Smooth muscle cell (in vitro differentiated cells): Measurements from ENCODE around the gene CUL3. TPM values are rescaled to one million over a fixed set of nuclear protein-coding genes. Genes with fewer than 3 reads are reported as not detected.
A peak's percentile ranks its signal among the peaks of the same experiment; 100 is the strongest.

Source experiments
- DNase-seq: peaks from one replicate; lab custom pipeline; 2025; ENCODE audit not compliant: unreplicated experiment; lab: John Stamatoyannopoulos, UW
- H2AFZ ChIP-seq: fragments of 200-600 bp; sonication (generic); 2 replicates; pipeline ENCODE4 v1.6.0; 2016; ENCODE audit warnings: antibody characterized with exemption, low read depth, mild to moderate bottlenecking
- H3F3A ChIP-seq: fragments of 200-600 bp; sonication (generic); 2 replicates; pipeline ENCODE4 v1.6.0; 2017; ENCODE audit warnings: antibody characterized with exemption, low read depth
- H3K27ac ChIP-seq: fragments of 200-600 bp; sonication (generic); 2 replicates; pipeline ENCODE4 v1.5.1; 2016; ENCODE audit warnings: low read depth, mild to moderate bottlenecking
- H3K27me3 ChIP-seq: fragments of 200-600 bp; sonication (generic); 2 replicates; pipeline ENCODE4 v1.6.1; 2016; ENCODE audit warnings: low read depth, mild to moderate bottlenecking
- H3K36me3 ChIP-seq: fragments of 200-600 bp; sonication (generic); 2 replicates; pipeline ENCODE4 v1.5.1; 2016; ENCODE audit warnings: low read depth
- H3K4me1 ChIP-seq: fragments of 200-600 bp; sonication (generic); 2 replicates; pipeline ENCODE4 v1.5.1; 2016; ENCODE audit warnings: low read depth
- H3K4me2 ChIP-seq: fragments of 200-600 bp; sonication (generic); 2 replicates; pipeline ENCODE4 v1.6.0; 2016; ENCODE audit warnings: mild to moderate bottlenecking
- H3K4me3 ChIP-seq: fragments of 200-600 bp; sonication (generic); 2 replicates; pipeline ENCODE4 v1.5.1; 2016; ENCODE audit warnings: mild to moderate bottlenecking
- H3K79me2 ChIP-seq: fragments of 200-600 bp; sonication (generic); 2 replicates; pipeline ENCODE4 v1.6.0; 2016; ENCODE audit warnings: low read depth, mild to moderate bottlenecking
- H3K9ac ChIP-seq: fragments of 200-600 bp; sonication (generic); 2 replicates; pipeline ENCODE4 v1.6.0; 2016; ENCODE audit warnings: low read depth
- H3K9me3 ChIP-seq: fragments of 200-600 bp; sonication (generic); replicated peaks from 2 replicates; pipeline ENCODE4 v1.5.1; 2016; ENCODE audit warnings: low read depth
- H4K20me1 ChIP-seq: fragments of 200-600 bp; sonication (generic); 2 replicates; pipeline ENCODE4 v1.6.0; 2016; ENCODE audit warnings: low read depth
- CTCF ChIP-seq: fragments of 200-600 bp; sonication (generic); IDR thresholded peaks from 2 replicates; pipeline ENCODE4 v1.5.1; 2017; ENCODE audit warnings: borderline replicate concordance, mild to moderate bottlenecking, antibody characterized with exemption; ENCODE audit not compliant: insufficient read depth, poor library complexity, severe bottlenecking
- WGBS: methylation state at CpG from one replicate; pipeline ENCODE4 v1.1.7; 2016; ENCODE audit warnings: low lambda C conversion rate; 5-methylcytosine and 5-hydroxymethylcytosine counted together
- polyA plus RNA-seq: library from polyadenylated mRNA; unstranded; fragments of >200 nt; fragmentation: Nextera tagmentation; extraction: Ambion mirVana; gene quantifications from 2 replicates; pipeline ENCODE4 v1.2.1, GENCODE V29; 2016
- total RNA-seq: library from RNA; depleted of rRNA; stranded (reverse); fragments of >200 nt; gene quantifications from 2 replicates; pipeline ENCODE4 v1.2.3, GENCODE V29; 2014

Gene CUL3
- total and polyA plus RNA-seq, 2 experiments from 2014 or later = 65.8 to 109 TPM

GRCh38 chr2:224569654-224570053, 15.5 kb downstream of the CUL3 start:
- no peak for DNase-seq
- Histone ChIP-seq H3K27ac (peak overlapping the region; percentile 45), H3K79me2 (peaks cover 100% of the 10 kb centered on the region), H3K4me1 (peaks cover 29% of the 10 kb centered on the region), H2AFZ (no peak overlapping the region), H3K4me2 (no peak overlapping the region), H3K4me3 (no peak overlapping the region), H3K27me3 (no peaks in the 10 kb centered on the region), H4K20me1 (peaks cover 99% of the 10 kb centered on the region), H3K9me3 (no peaks in the 10 kb centered on the region), H3K9ac (no peak overlapping the region), H3K36me3 (peaks cover 7% of the 10 kb centered on the region), H3F3A (peaks cover 3% of the 10 kb centered on the region)
- no peak for TF ChIP-seq CTCF

GRCh38 chr2:224565452-224566035, 19.6 kb downstream of the CUL3 start:
- no peak for DNase-seq
- Histone ChIP-seq H3K4me3 (no peak overlapping the region), H3K36me3 (peaks cover 7% of the 10 kb centered on the region), H4K20me1 (peaks cover 99% of the 10 kb centered on the region), H2AFZ (no peak overlapping the region), H3F3A (peaks cover 3% of the 10 kb centered on the region), H3K27me3 (no peaks in the 10 kb centered on the region), H3K4me1 (peaks cover 17% of the 10 kb centered on the region), H3K27ac (no peak overlapping the region), H3K4me2 (no peak overlapping the region), H3K9ac (no peak overlapping the region), H3K79me2 (peaks cover 100% of the 10 kb centered on the region), H3K9me3 (no peaks in the 10 kb centered on the region)
- 61% methylated on average over 4 of the region's 4 CpGs for WGBS
- no peak for TF ChIP-seq CTCF

GRCh38 chr2:224563537-224563936, 21.6 kb downstream of the CUL3 start:
- no peak for DNase-seq
- Histone ChIP-seq H3K27ac (peak overlapping the region; percentile 8), H4K20me1 (peaks cover 99% of the 10 kb centered on the region), H3K27me3 (no peaks in the 10 kb centered on the region), H3K36me3 (peaks cover 7% of the 10 kb centered on the region), H3K9me3 (no peaks in the 10 kb centered on the region), H3K4me3 (no peak overlapping the region), H3F3A (peaks cover 3% of the 10 kb centered on the region), H3K4me1 (no peaks in the 10 kb centered on the region), H2AFZ (no peak overlapping the region), H3K79me2 (peaks cover 100% of the 10 kb centered on the region), H3K9ac (no peak overlapping the region), H3K4me2 (no peak overlapping the region)
- no peak for TF ChIP-seq CTCF

- no peak for DNase-seq
- Histone ChIP-seq H4K20me1 (peaks cover 99% of the 10 kb centered on the region), H3K4me2 (no peak overlapping the region), H3K27ac (peak overlapping the region; percentile 8), H3K79me2 (peaks cover 100% of the 10 kb centered on the region), H3K4me1 (no peaks in the 10 kb centered on the region), H3K9me3 (no peaks in the 10 kb centered on the region), H2AFZ (no peak overlapping the region), H3K27me3 (no peaks in the 10 kb centered on the region), H3F3A (peaks cover 3% of the 10 kb centered on the region), H3K36me3 (peaks cover 7% of the 10 kb centered on the region), H3K4me3 (no peak overlapping the region), H3K9ac (no peak overlapping the region)
- no peak for TF ChIP-seq CTCF
- WGBS = 26% methylated on average over 4 of the region's 4 CpGs
These were observed 22.3 kb downstream of the CUL3 start for GRCh38 chr2:224562831-224563230.
